Ectodermal cell (in vitro differentiated cells): ENCODE data around the gene TET3.

Experiments
- H3K27ac ChIP-seq: 2 replicates; pipeline ENCODE4 v1.7.0; 2013; ENCODE audit warnings: mild to moderate bottlenecking, low read depth, low read length; ENCODE audit not compliant: insufficient read depth, poor library complexity, severe bottlenecking
- H3K27me3 ChIP-seq: 2 replicates; pipeline ENCODE4 v1.7.0; 2013; ENCODE audit warnings: mild to moderate bottlenecking, low read length; ENCODE audit not compliant: insufficient read depth, control insufficient read depth, poor library complexity, severe bottlenecking
- H3K36me3 ChIP-seq: one replicate; pipeline ENCODE4 v1.7.0; 2013; ENCODE audit warnings: low read length; ENCODE audit not compliant: control insufficient read depth, insufficient read depth
- H3K4me1 ChIP-seq: one replicate; pipeline ENCODE4 v1.7.0; 2013; ENCODE audit warnings: low read length; ENCODE audit not compliant: control insufficient read depth, insufficient read depth
- H3K4me3 ChIP-seq: 2 replicates; pipeline ENCODE4 v1.7.0; 2013; ENCODE audit warnings: low read depth, low read length, control low read depth; ENCODE audit not compliant: insufficient read depth
- H3K9me3 ChIP-seq: 2 replicates; pipeline ENCODE4 v1.7.0; 2013; ENCODE audit warnings: mild to moderate bottlenecking, low read length, moderate library complexity; ENCODE audit not compliant: control insufficient read depth
- WGBS, 2 experiments: methylation state at CpG; one replicate each; pipeline ENCODE4 v1.1.7; 2013; ENCODE audit warnings: missing lambda C conversion rate in 2 of 2; 5-methylcytosine and 5-hydroxymethylcytosine counted together

The TET3 gene

GRCh38 chr2:74029714-74030397 is 45.1 kb downstream of the TET3 start:
- Histone ChIP-seq H3K4me3 (no peak overlapping the region), H3K27ac (no peak overlapping the region), H3K27me3 (no peaks in the 10 kb centered on the region), H3K36me3 (no peaks in the 10 kb centered on the region), H3K9me3 (peaks cover 6% of the 10 kb centered on the region), H3K4me1 (peaks cover 30% of the 10 kb centered on the region)
- 83 to 88% methylated on average over 2 of the region's 2 CpGs for WGBS, 2 experiments

GRCh38 chr2:74031221-74031620 is 46.5 kb downstream of the TET3 start:
- Histone ChIP-seq H3K36me3 (no peaks in the 10 kb centered on the region), H3K27me3 (no peaks in the 10 kb centered on the region), H3K27ac (no peak overlapping the region), H3K4me3 (no peak overlapping the region), H3K9me3 (peaks cover 6% of the 10 kb centered on the region), H3K4me1 (peaks cover 29% of the 10 kb centered on the region)
- 90 to 94% methylated on average over 8 of the region's 8 CpGs for WGBS, 2 experiments

GRCh38 chr2:74031959-74032287 is 47.2 kb downstream of the TET3 start:
- H3K27me3 ChIP-seq: no peaks in the 10 kb centered on the region
- H3K4me3 ChIP-seq: no peak overlapping the region
- WGBS, 2 experiments: 80 to 88% methylated on average over 2 of the region's 2 CpGs
- peaks cover 6% of the 10 kb centered on the region for H3K9me3 ChIP-seq
- peaks cover 28% of the 10 kb centered on the region for H3K4me1 ChIP-seq
- H3K27ac ChIP-seq: no peak overlapping the region
- no peaks in the 10 kb centered on the region for H3K36me3 ChIP-seq

DNA sequence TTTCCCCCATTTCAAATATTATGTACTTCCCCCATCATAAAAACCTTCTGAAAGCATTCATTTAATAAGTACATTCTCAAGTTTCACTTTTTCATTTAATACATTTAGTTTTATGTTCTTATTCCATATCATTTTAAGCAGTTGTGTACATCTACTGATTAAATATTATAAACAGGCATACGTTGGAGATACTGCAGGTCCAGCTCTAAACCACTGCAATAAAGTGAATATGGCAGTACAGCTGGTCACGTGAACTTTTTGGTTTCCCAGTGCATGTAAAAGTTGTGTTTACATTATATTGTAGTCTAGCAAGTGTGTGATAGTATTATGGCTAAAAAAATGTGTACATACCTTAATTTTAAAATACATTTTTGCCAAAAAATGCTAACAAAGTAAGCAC is 48.7 kb downstream of the TET3 start:
- 94 to 100% methylated on average over 2 of the region's 2 CpGs for WGBS, 2 experiments
- no peaks in the 10 kb centered on the region for H3K27me3 ChIP-seq

More for the DNA sequence above, 48.7 kb downstream of the TET3 start:
- Histone ChIP-seq H3K36me3 (no peaks in the 10 kb centered on the region), H3K9me3 (no peaks in the 10 kb centered on the region), H3K27ac (no peak overlapping the region), H3K4me1 (peaks cover 28% of the 10 kb centered on the region), H3K4me3 (no peak overlapping the region)
